Heart left ventricle (tissue), 16 donors: Measurements from ENCODE around the gene ATP4A. TPM values are rescaled to one million over a fixed set of nuclear protein-coding genes. Genes with fewer than 3 reads are reported as not detected.

Experiments used
- ATAC-seq, 4 donors: fragments of 200-7000 bp; cut with Tn5 transposase; one replicate each; pipeline ENCODE4 v1.9.1; 2020 to 2022; ENCODE audit warnings: moderate library complexity in 4 of 4, mild to moderate bottlenecking in 3 of 4, moderate number of reproducible peaks in 1 of 4
- DNase-seq, 5 donors: peaks; one replicate each; pipeline ENCODE4 v3.0.0-alpha.2; 2020
- H3K27ac ChIP-seq, 12 donors: fragments of 200-600 bp; sonication (generic) in 4 of 12; one replicate each; pipeline versions ENCODE4 v1.5.0 to v1.8.0; 2016 to 2022; ENCODE audit warnings: mild to moderate bottlenecking in 2 of 12
- H3K27me3 ChIP-seq, 9 donors: fragments of 200-600 bp; sonication (generic) in 2 of 9; one replicate each; pipeline versions ENCODE4 v1.5.1 to v1.8.0; 2016 to 2022; ENCODE audit warnings: mild to moderate bottlenecking in 3 of 9
- H3K36me3 ChIP-seq, 9 donors: fragments of 200-600 bp; sonication (generic) in 2 of 9; one replicate each; pipeline versions ENCODE4 v1.5.0 to v1.8.0; 2018 to 2022; ENCODE audit warnings: mild to moderate bottlenecking in 2 of 9
- H3K4me1 ChIP-seq, 12 donors: fragments of 200-600 bp; sonication (generic) in 4 of 12; one replicate each; pipeline versions ENCODE4 v1.5.0 to v1.8.0; 2016 to 2022; ENCODE audit warnings: mild to moderate bottlenecking in 3 of 12
- H3K4me3 ChIP-seq, 12 donors: fragments of 200-600 bp; sonication (generic) in 4 of 12; one replicate each; pipeline versions ENCODE4 v1.5.0 to v1.8.0; 2017 to 2022; ENCODE audit warnings: mild to moderate bottlenecking in 9 of 12, moderate library complexity in 4 of 12
- H3K9me3 ChIP-seq, 12 donors: fragments of 200-600 bp; sonication (generic) in 4 of 12; one replicate each; pipeline versions ENCODE4 v1.5.0 to v1.8.0; 2016 to 2022; ENCODE audit warnings: mild to moderate bottlenecking in 1 of 12
- POLR2A ChIP-seq, 2 donors: fragments of 450-650 bp; IDR thresholded peaks; one replicate each; pipeline ENCODE4 v1.6.1; 2017; ENCODE audit warnings: antibody characterized with exemption in 2 of 2, mild to moderate bottlenecking in 2 of 2, moderate library complexity in 2 of 2
- WGBS, 4 donors: extraction: QIAGEN DNeasy Blood & Tissue Kit in 2 of 4; methylation state at CpG; one replicate each; pipeline versions ENCODE4 v1.1.5 to v1.1.7; 2013 to 2018; 5-methylcytosine and 5-hydroxymethylcytosine counted together
- intact Hi-C, 10 donors: fragments of 100-400 bp; cut with DNase I; formaldehyde crosslinking; loops; one replicate each; pipeline versions ENCODE4 v1.11.1 to v1.14.2; 2022
- polyA plus RNA-seq, 2 donors: library from polyadenylated mRNA; stranded (reverse); fragments of 200-250 nt; gene quantifications; one replicate each; pipeline ENCODE4 v1.2.3, GENCODE V29; 2013
- total RNA-seq, 9 donors: library from RNA; depleted of rRNA in 2 of 9; stranded (reverse); fragments of >200 nt in 2 of 9; fragmentation: NEBNext Ultra II Directional in 3 of 9; extraction: Animal tissue kit (Norgen Biotek cat#: 25700) in 3 of 9; gene quantifications; one replicate each; pipeline versions ENCODE4 v1.1.0 to v1.2.4, GENCODE V29; 2016 to 2023
- TF ChIP-seq, protein P1 (sequence below), 12 donors: fragments of 200-600 bp; sonication (generic) in 4 of 12; IDR thresholded peaks; one replicate each; pipeline versions ENCODE4 v1.5.0 to v1.8.0; 2018 to 2022; ENCODE audit warnings: antibody characterized with exemption in 12 of 12, mild to moderate bottlenecking in 5 of 12
- donor health status: ischemic (EF 13 %, LVEDD 7.1; RV severe dilation, severe dysfunction).
- donor health status: healthy with polysubstance abuse.
- donor health status: DM: no; HTN: yes; CAD: no.
- donor health status: DM: no; HTN: no; CAD: no.
- donor health status: ischemic (EF 25% LVEDD 6.9; RV normal size, moderate dysfunction).
- donor health status: ischemic (EF 25% LVEDD 5.7; RV mildly dilated, moderate dysfunction).
- donor health status: healthy.
- donor health status: DM: yes; HTN: yes; CAD: no.
- donor health status: ischemic (EF 35%, LVEDD 5.7; RV mildly dilated, moderate dysfunction).
- donor health status: nonischemic (EF 11% LVEDD 7.7; RV severe dilation, severe dysfunction).
- donor health status: DM: yes; HTN: yes; CAD: no.
- donor health status: PGD.
- donor health status: ischemic (EF 29% LVEDD 5.4; RV normal size, mild dysfunction).
- donor health status: nonischemic (EF 23%, LVEDD 6.1; RV moderate dilation, normal function).

ATP4A gene
- total and polyA plus RNA-seq, 11 donors = not detected

DNA sequence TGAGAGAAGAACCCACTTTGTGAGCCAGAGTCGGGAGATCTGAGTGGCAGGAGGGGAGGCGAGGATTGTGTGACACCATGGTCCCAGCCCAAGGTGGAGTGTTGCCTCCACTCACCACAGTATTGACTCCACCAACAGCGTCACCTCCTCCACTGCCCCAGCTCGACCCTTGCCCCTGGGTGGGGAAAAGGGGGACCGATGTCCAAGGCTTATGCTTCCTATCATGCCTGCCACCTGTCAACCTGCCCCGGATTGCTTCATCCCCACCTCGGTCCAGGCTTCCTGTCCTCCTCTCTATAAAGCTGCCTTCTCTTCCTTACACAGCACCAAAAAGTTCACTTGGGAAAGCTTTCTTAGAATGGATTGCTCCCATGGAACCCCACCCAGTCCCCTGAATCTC lies 57.4 kb downstream of the ATP4A start:
- no peak overlapping the region for H3K27ac ChIP-seq
- peak in 1 of 5 donors; percentile 20 for DNase-seq
- H3K4me1 ChIP-seq = peaks cover 0 to 15% (median 8%) of the 10 kb centered on the region in 12 donors
- ATAC-seq = no peak
- no peaks in the 10 kb centered on the region for H3K9me3 ChIP-seq
- H3K36me3 ChIP-seq = no peaks in the 10 kb centered on the region
- H3K4me3 ChIP-seq = no peak overlapping the region
- peaks cover 0 to 33% (median 5%) of the 10 kb centered on the region in 9 donors for H3K27me3 ChIP-seq
- intact Hi-C loops = no loop called here
- 83 to 90% (median 88%) methylated on average over 7 of the region's 7 CpGs for WGBS, 4 donors
- TF ChIP-seq, protein P1, sequence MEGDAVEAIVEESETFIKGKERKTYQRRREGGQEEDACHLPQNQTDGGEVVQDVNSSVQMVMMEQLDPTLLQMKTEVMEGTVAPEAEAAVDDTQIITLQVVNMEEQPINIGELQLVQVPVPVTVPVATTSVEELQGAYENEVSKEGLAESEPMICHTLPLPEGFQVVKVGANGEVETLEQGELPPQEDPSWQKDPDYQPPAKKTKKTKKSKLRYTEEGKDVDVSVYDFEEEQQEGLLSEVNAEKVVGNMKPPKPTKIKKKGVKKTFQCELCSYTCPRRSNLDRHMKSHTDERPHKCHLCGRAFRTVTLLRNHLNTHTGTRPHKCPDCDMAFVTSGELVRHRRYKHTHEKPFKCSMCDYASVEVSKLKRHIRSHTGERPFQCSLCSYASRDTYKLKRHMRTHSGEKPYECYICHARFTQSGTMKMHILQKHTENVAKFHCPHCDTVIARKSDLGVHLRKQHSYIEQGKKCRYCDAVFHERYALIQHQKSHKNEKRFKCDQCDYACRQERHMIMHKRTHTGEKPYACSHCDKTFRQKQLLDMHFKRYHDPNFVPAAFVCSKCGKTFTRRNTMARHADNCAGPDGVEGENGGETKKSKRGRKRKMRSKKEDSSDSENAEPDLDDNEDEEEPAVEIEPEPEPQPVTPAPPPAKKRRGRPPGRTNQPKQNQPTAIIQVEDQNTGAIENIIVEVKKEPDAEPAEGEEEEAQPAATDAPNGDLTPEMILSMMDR (IDR thresholded peaks at IDR 0.05) = no peak
- no peak for TF ChIP-seq POLR2A (IDR thresholded peaks at IDR 0.05)

DNA sequence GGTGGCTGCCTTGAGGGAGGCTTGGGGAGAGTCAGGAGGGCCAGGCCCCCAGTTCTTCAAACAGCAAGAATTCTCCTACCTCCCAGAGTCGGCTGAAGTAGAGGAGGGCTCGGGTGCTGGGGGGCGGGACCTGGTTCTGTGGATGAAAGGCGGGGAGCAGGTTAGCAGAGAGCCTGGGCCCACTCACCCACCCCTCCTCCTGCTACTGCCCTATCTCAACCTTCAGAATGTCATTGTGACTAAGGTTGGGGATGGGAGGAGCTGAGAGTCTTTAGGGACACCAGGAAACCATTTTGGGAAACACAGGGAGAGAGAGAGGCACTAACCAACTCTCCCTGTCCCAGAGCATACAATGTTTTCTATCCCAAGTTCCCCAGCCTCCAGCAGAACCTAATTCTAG lies 60.7 kb downstream of the ATP4A start:
- Histone ChIP-seq H3K27ac (no peak overlapping the region), H3K4me1 (no peaks in the 10 kb centered on the region), H3K36me3 (no peaks in the 10 kb centered on the region), H3K27me3 (peaks cover 0 to 6% (median 0%) of the 10 kb centered on the region in 9 donors), H3K4me3 (no peak overlapping the region), H3K9me3 (no peaks in the 10 kb centered on the region)
- WGBS, 4 donors = 63 to 82% (median 70%) methylated on average over 4 of the region's 4 CpGs
- intact Hi-C loops = no loop called here
- TF ChIP-seq, protein P1 (IDR thresholded peaks at IDR 0.05) = no peak
- no peak for TF ChIP-seq POLR2A (IDR thresholded peaks at IDR 0.05)
- ATAC-seq (peak in 3 of 4 donors; percentile 36 to 65 (median 51)), DNase-seq (no peak)

DNA sequence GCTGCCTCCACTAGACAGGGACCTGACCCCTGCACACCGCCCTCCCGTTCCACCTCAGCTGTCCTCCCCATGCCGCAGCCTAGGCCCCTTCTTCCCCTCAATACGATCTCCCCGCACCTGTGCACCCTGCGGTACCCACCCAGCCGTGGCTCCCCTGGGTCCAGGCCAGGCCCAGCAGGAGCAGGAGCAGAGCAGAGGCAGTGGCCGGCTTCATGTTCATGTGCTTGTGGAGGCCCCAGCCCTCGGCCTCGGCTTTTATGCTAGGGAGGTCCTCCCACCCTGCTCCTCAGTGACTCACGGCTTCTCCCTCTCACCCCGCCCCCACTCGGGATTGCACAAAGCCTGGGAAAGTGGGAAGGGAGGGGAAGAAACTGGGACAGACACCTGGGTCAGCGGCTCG lies 61.8 kb downstream of the ATP4A start:
- DNase-seq = peak in 1 of 5 donors; percentile 51
- TF ChIP-seq, protein P1 (IDR thresholded peaks at IDR 0.05) = no peak
- no peak for TF ChIP-seq POLR2A (IDR thresholded peaks at IDR 0.05)
- Histone ChIP-seq H3K4me3 (no peak overlapping the region), H3K27me3 (peaks cover 0 to under 1% (median 0%) of the 10 kb centered on the region in 9 donors), H3K9me3 (no peaks in the 10 kb centered on the region), H3K27ac (no peak overlapping the region), H3K36me3 (no peaks in the 10 kb centered on the region), H3K4me1 (no peaks in the 10 kb centered on the region)
- ATAC-seq = no peak
- 76 to 87% (median 82%) methylated on average over 15 of the region's 15 CpGs for WGBS, 4 donors
- intact Hi-C loops = no loop called here

DNA sequence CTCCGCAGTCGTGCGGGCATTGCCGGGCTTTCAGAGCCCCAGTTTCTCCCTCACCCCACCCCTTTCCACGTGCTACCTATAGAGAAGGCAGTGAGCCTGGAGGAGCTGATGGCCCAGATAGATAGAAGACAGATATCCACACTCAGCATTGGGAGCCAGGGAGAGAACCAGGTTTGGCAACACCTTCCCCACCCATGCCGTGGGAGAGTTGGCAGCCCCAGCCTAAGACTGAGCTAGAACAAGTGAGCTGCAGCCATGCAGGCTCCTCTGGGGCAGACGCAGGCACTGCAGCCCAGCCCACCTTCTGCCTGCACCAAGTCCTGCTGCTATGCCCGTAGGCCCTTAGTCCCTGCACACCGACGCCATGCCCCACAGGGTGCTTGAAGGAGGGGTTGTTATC lies 62.8 kb downstream of the ATP4A start:
- ATAC-seq (no peak), DNase-seq (no peak)
- Histone ChIP-seq H3K9me3 (no peaks in the 10 kb centered on the region), H3K4me1 (peaks cover 0 to under 1% (median 0%) of the 10 kb centered on the region in 12 donors), H3K27ac (no peak overlapping the region), H3K4me3 (no peak overlapping the region), H3K27me3 (no peaks in the 10 kb centered on the region), H3K36me3 (no peaks in the 10 kb centered on the region)
- intact Hi-C loops = no loop called here
- whole genome bisulfite sequencing, 4 donors = 83 to 94% (median 88%) methylated on average over 7 to 10 of the region's 10 CpGs
- TF ChIP-seq, protein P1 (IDR thresholded peaks at IDR 0.05) = no peak
- no peak for TF ChIP-seq POLR2A (IDR thresholded peaks at IDR 0.05)

Other genes with a start within 250 kb of the ATP4A start
- 1 to 10 TPM in 5 of 9 donors, under 1 TPM in 2, not detected in 2; 0.20 to 3.3 (median 1.2) TPM for gene CD22, start 234.5 kb downstream of the ATP4A start, total RNA-seq
- under 1 TPM; 0.11 to 0.36 TPM for gene CD22, start 234.5 kb downstream of the ATP4A start, polyA plus RNA-seq
- not detected for gene FFAR1, start 215.8 kb downstream of the ATP4A start, total RNA-seq
- not detected for gene FFAR1, start 215.8 kb downstream of the ATP4A start, polyA plus RNA-seq
- under 1 TPM in 1 of 9 donors, not detected in 8; 0.96 TPM for gene FFAR3, start 205.2 kb downstream of the ATP4A start, total RNA-seq
- under 1 TPM; 0.11 to 0.15 TPM for gene FFAR3, start 205.2 kb downstream of the ATP4A start, polyA plus RNA-seq
- gene GPR42, start 192.6 kb downstream of the ATP4A start, total RNA-seq = not detected
- not detected for gene GPR42, start 192.6 kb downstream of the ATP4A start, polyA plus RNA-seq
- gene FFAR2, start 115.4 kb downstream of the ATP4A start, total RNA-seq = 1 to 10 TPM in 2 of 9 donors, under 1 TPM in 6, not detected in 1; 0.12 to 3.4 (median 0.40) TPM
- gene FFAR2, start 115.4 kb downstream of the ATP4A start, polyA plus RNA-seq = under 1 TPM in 1 of 2 donors, not detected in 1; 0.15 TPM
- not detected for gene KRTDAP, start 73.2 kb downstream of the ATP4A start, total RNA-seq
- gene KRTDAP, start 73.2 kb downstream of the ATP4A start, polyA plus RNA-seq = not detected
- 10 to 100 TPM in 7 of 9 donors, 1 to 10 TPM in 2; 7.8 to 26.9 (median 12.1) TPM for gene DMKN, start 50.0 kb downstream of the ATP4A start, total RNA-seq
- 10 to 100 TPM; 18.2 to 38.8 TPM for gene DMKN, start 50.0 kb downstream of the ATP4A start, polyA plus RNA-seq
- gene SBSN, start 35.3 kb downstream of the ATP4A start, total RNA-seq = not detected
- not detected for gene SBSN, start 35.3 kb downstream of the ATP4A start, polyA plus RNA-seq
- gene GAPDHS, start 30.2 kb downstream of the ATP4A start, total RNA-seq = not detected
- gene GAPDHS, start 30.2 kb downstream of the ATP4A start, polyA plus RNA-seq = not detected
- 100 to 1,000 TPM in 3 of 9 donors, 10 to 100 TPM in 6; 68.9 to 121 (median 81.6) TPM for gene TMEM147, start 18.0 kb downstream of the ATP4A start, total RNA-seq
- gene TMEM147, start 18.0 kb downstream of the ATP4A start, polyA plus RNA-seq = 100 to 1,000 TPM; 103 to 191 TPM
- gene PMIS2, start 22.5 kb upstream of the ATP4A start, total RNA-seq = not detected
- not detected for gene PMIS2, start 22.5 kb upstream of the ATP4A start, polyA plus RNA-seq
- gene HAUS5, start 49.1 kb upstream of the ATP4A start, total RNA-seq = 1 to 10 TPM; 1.9 to 9.0 (median 3.9) TPM
- 1 to 10 TPM; 3.8 to 4.9 TPM for gene HAUS5, start 49.1 kb upstream of the ATP4A start, polyA plus RNA-seq
- gene RBM42, start 65.4 kb upstream of the ATP4A start, total RNA-seq = 10 to 100 TPM; 47.4 to 70.0 (median 57.5) TPM
- gene RBM42, start 65.4 kb upstream of the ATP4A start, polyA plus RNA-seq = 10 to 100 TPM; 63.1 to 89.2 TPM
- 1 to 10 TPM in 1 of 9 donors, under 1 TPM in 6, not detected in 2; 0.23 to 1.6 (median 0.62) TPM for gene ETV2, start 78.1 kb upstream of the ATP4A start, total RNA-seq
- gene ETV2, start 78.1 kb upstream of the ATP4A start, polyA plus RNA-seq = 1 to 10 TPM in 1 of 2 donors, under 1 TPM in 1; 0.46 to 1.3 TPM
- gene COX6B1, start 84.7 kb upstream of the ATP4A start, total RNA-seq = 1,000 to 10,000 TPM in 8 of 9 donors, 100 to 1,000 TPM in 1; 944 to 3,219 (median 1,334) TPM
- 1,000 to 10,000 TPM; 1,378 to 4,659 TPM for gene COX6B1, start 84.7 kb upstream of the ATP4A start, polyA plus RNA-seq
- gene UPK1A, start 102.9 kb upstream of the ATP4A start, total RNA-seq = not detected
- gene UPK1A, start 102.9 kb upstream of the ATP4A start, polyA plus RNA-seq = not detected
- under 1 TPM in 1 of 9 donors, not detected in 8; 0.24 TPM for gene ZBTB32, start 140.9 kb upstream of the ATP4A start, total RNA-seq
- not detected for gene ZBTB32, start 140.9 kb upstream of the ATP4A start, polyA plus RNA-seq
- gene KMT2B, start 154.3 kb upstream of the ATP4A start, total RNA-seq = 10 to 100 TPM; 11.3 to 24.5 (median 15.7) TPM
- 10 to 100 TPM; 13.9 to 15.8 TPM for gene KMT2B, start 154.3 kb upstream of the ATP4A start, polyA plus RNA-seq
- gene IGFLR1, start 178.8 kb upstream of the ATP4A start, total RNA-seq = 10 to 100 TPM in 1 of 9 donors, 1 to 10 TPM in 7, under 1 TPM in 1; 0.74 to 25.2 (median 3.6) TPM
- 10 to 100 TPM in 1 of 2 donors, 1 to 10 TPM in 1; 3.4 to 10.8 TPM for gene IGFLR1, start 178.8 kb upstream of the ATP4A start, polyA plus RNA-seq
- gene U2AF1L4, start 181.8 kb upstream of the ATP4A start, total RNA-seq = 10 to 100 TPM; 14.3 to 32.8 (median 20.9) TPM
- 10 to 100 TPM in 1 of 2 donors, 1 to 10 TPM in 1; 7.2 to 27.1 TPM for gene U2AF1L4, start 181.8 kb upstream of the ATP4A start, polyA plus RNA-seq
- gene PSENEN, start 182.0 kb upstream of the ATP4A start, total RNA-seq = 10 to 100 TPM; 25.2 to 69.0 (median 40.9) TPM
- 10 to 100 TPM; 52.6 to 95.1 TPM for gene PSENEN, start 182.0 kb upstream of the ATP4A start, polyA plus RNA-seq
- 10 to 100 TPM in 3 of 9 donors, 1 to 10 TPM in 6; 3.7 to 12.2 (median 7.6) TPM for gene LIN37, start 184.9 kb upstream of the ATP4A start, total RNA-seq
- gene LIN37, start 184.9 kb upstream of the ATP4A start, polyA plus RNA-seq = 10 to 100 TPM; 20.1 to 23.0 TPM
- gene HSPB6, start 193.4 kb upstream of the ATP4A start, total RNA-seq = 1,000 to 10,000 TPM in 1 of 9 donors, 100 to 1,000 TPM in 8; 226 to 1,012 (median 652) TPM
- gene HSPB6, start 193.4 kb upstream of the ATP4A start, polyA plus RNA-seq = 100 to 1,000 TPM; 156 to 457 TPM
- 10 to 100 TPM in 4 of 9 donors, 1 to 10 TPM in 5; 1.9 to 19.7 (median 9.7) TPM for gene PROSER3, start 194.5 kb upstream of the ATP4A start, total RNA-seq
- gene PROSER3, start 194.5 kb upstream of the ATP4A start, polyA plus RNA-seq = 10 to 100 TPM in 1 of 2 donors, 1 to 10 TPM in 1; 6.0 to 12.8 TPM
- gene ARHGAP33, start 211.9 kb upstream of the ATP4A start, total RNA-seq = 1 to 10 TPM in 8 of 9 donors, under 1 TPM in 1; 0.50 to 7.8 (median 5.7) TPM
- 1 to 10 TPM; 3.2 to 3.4 TPM for gene ARHGAP33, start 211.9 kb upstream of the ATP4A start, polyA plus RNA-seq
- gene PRODH2, start 249.2 kb upstream of the ATP4A start, total RNA-seq = not detected
- not detected for gene PRODH2, start 249.2 kb upstream of the ATP4A start, polyA plus RNA-seq